Measurements from ENCODE around the gene ADAM12.

ADAM12 gene

DNA sequence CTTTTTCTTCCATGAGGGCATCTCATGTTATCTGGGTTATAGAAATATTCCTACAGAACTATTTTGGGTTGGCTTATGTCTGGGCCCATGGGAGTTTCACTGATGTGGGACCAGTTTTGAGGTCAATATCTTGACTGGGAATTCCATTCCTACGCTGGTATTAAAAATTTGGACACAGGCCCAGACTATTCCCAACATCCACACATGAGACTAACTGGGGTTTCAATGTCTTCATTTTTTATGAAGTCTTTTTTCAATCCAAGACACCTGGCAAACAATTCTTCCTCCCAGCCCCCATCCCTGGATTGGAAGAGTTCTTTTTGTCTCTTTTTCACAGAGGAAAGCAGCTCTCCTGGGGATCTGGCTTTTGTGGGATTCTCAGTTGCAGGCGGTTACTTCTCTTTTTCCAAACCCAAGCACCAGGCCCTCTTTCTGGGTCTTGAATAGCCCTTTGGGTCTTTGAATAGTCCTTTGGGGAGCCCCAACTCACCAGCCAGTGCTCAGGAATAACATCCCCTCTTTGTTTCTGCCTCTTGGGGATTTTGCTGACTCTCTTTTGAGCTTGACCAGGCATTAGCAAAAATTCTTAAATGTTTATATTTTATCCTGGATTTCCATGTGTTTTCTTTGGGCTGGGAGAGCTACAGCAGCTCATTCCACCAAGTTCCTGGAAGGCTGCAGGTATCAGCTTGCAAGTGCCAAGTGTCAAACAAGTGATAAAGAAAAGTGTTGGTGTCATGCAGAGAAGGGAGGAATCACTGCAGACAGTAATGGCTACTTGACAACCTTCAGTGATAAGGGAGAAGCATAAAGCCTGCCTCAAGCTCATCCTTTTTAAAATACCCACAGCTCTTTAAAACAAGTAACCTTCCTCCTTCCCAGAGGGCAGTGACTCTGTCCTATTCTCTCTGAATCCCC, 234.3 kb downstream of the ADAM12 start (continued):
- TF ChIP-seq GLIS3 (CRISPR knock-in tag; IDR thresholded peaks at IDR 0.05): no peak
- no peak for TF ChIP-seq ZNF8 (CRISPR knock-in tag; IDR thresholded peaks at IDR 0.05)
- TF ChIP-seq, protein P1, sequence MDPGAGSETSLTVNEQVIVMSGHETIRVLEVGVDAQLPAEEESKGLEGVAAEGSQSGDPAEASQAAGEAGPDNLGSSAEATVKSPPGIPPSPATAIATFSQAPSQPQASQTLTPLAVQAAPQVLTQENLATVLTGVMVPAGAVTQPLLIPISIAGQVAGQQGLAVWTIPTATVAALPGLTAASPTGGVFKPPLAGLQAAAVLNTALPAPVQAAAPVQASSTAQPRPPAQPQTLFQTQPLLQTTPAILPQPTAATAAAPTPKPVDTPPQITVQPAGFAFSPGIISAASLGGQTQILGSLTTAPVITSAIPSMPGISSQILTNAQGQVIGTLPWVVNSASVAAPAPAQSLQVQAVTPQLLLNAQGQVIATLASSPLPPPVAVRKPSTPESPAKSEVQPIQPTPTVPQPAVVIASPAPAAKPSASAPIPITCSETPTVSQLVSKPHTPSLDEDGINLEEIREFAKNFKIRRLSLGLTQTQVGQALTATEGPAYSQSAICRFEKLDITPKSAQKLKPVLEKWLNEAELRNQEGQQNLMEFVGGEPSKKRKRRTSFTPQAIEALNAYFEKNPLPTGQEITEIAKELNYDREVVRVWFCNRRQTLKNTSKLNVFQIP (CRISPR knock-in tag; IDR thresholded peaks at IDR 0.05; ENCODE audit: borderline replicate concordance, low read depth): no peak
- TF ChIP-seq ZFP3 (CRISPR knock-in tag; IDR thresholded peaks at IDR 0.05): no peak
- TF ChIP-seq ZNF70 (CRISPR knock-in tag; IDR thresholded peaks at IDR 0.05): no peak
- TF ChIP-seq TOX (CRISPR knock-in tag; IDR thresholded peaks at IDR 0.05; ENCODE audit: borderline replicate concordance): no peak
- no peak for TF ChIP-seq OSR1 (CRISPR knock-in tag; IDR thresholded peaks at IDR 0.05)
- TF ChIP-seq TCF4 (CRISPR knock-in tag; IDR thresholded peaks at IDR 0.05; ENCODE audit: borderline replicate concordance): no peak
- TF ChIP-seq, protein P2, sequence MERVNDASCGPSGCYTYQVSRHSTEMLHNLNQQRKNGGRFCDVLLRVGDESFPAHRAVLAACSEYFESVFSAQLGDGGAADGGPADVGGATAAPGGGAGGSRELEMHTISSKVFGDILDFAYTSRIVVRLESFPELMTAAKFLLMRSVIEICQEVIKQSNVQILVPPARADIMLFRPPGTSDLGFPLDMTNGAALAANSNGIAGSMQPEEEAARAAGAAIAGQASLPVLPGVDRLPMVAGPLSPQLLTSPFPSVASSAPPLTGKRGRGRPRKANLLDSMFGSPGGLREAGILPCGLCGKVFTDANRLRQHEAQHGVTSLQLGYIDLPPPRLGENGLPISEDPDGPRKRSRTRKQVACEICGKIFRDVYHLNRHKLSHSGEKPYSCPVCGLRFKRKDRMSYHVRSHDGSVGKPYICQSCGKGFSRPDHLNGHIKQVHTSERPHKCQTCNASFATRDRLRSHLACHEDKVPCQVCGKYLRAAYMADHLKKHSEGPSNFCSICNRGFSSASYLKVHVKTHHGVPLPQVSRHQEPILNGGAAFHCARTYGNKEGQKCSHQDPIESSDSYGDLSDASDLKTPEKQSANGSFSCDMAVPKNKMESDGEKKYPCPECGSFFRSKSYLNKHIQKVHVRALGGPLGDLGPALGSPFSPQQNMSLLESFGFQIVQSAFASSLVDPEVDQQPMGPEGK (CRISPR knock-in tag; IDR thresholded peaks at IDR 0.05; ENCODE audit: borderline replicate concordance): no peak
- no peak for TF ChIP-seq RARB (CRISPR knock-in tag; IDR thresholded peaks at IDR 0.05)

DNA sequence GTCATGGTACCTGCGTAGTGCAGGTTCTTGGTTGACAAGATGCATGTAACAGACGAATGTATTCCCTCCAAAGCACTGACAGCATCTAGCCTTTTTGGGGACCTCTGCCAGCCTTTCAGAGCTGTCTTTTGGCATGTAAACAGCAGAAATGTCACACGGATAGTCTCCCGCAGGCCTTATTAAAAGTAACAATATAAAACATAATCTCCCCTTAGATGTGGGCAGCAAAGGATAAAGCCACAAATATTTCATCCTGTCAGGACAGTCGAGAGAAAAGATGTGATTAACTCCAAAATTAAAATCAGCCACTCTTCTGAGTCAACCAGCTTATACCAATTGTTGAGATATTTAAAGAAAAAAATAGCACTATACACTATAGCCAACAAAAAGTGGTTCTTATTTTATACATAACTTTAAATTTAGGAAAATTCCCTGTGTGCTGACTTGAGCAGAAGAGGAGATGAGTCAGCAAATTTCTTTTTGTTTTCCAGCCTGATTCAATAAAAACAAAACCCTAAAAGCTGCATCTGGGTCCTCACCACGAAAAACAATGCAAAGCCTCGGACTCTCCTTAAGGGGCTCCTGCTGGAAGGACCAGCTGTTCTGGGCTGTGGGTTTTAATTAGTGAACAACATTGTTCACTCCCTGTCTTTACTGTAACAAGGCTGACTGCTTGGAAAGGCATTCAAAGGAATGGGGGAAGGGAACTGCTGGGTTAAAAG, 240.2 kb downstream of the ADAM12 start:
- TF ChIP-seq CSDC2 (CRISPR knock-in tag; IDR thresholded peaks at IDR 0.05): 0 out of 2 replicates have a peak, but pooled peaks have one; percentile 40
- TF ChIP-seq, protein P2 (CRISPR knock-in tag; IDR thresholded peaks at IDR 0.05; ENCODE audit: borderline replicate concordance): no peak
- ATAC-seq: peak; percentile 79

DNA sequence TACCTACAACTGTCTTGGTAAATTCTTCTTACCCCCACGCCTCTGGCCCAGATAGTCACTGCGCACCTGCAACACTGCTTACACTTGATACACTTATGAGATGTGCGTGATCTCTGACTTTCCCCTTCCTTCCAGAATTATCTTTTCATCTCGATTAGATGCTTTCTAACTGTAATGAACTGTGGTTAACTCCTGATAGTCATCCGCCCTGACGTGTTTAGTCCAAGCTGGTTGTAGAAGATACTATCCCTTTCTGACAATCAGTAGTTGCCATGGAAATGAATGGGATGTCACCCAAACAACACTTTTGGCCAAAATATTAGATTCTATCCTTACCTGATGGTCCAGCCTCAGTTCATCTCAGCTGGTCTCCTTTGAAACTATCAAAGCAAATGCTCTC, 241.5 kb downstream of the ADAM12 start:
- TF ChIP-seq OSR1 (CRISPR knock-in tag; IDR thresholded peaks at IDR 0.05): no peak
- TF ChIP-seq, protein P1 (CRISPR knock-in tag; IDR thresholded peaks at IDR 0.05; ENCODE audit: borderline replicate concordance, low read depth): no peak
- TF ChIP-seq ARNTL (CRISPR knock-in tag; IDR thresholded peaks at IDR 0.05; ENCODE audit: borderline replicate concordance, low read depth): no peak
- no peak for TF ChIP-seq ZC3H10 (CRISPR knock-in tag; IDR thresholded peaks at IDR 0.05)
- no peak for TF ChIP-seq ESRRG (CRISPR knock-in tag; IDR thresholded peaks at IDR 0.05)
- TF ChIP-seq, protein P3, sequence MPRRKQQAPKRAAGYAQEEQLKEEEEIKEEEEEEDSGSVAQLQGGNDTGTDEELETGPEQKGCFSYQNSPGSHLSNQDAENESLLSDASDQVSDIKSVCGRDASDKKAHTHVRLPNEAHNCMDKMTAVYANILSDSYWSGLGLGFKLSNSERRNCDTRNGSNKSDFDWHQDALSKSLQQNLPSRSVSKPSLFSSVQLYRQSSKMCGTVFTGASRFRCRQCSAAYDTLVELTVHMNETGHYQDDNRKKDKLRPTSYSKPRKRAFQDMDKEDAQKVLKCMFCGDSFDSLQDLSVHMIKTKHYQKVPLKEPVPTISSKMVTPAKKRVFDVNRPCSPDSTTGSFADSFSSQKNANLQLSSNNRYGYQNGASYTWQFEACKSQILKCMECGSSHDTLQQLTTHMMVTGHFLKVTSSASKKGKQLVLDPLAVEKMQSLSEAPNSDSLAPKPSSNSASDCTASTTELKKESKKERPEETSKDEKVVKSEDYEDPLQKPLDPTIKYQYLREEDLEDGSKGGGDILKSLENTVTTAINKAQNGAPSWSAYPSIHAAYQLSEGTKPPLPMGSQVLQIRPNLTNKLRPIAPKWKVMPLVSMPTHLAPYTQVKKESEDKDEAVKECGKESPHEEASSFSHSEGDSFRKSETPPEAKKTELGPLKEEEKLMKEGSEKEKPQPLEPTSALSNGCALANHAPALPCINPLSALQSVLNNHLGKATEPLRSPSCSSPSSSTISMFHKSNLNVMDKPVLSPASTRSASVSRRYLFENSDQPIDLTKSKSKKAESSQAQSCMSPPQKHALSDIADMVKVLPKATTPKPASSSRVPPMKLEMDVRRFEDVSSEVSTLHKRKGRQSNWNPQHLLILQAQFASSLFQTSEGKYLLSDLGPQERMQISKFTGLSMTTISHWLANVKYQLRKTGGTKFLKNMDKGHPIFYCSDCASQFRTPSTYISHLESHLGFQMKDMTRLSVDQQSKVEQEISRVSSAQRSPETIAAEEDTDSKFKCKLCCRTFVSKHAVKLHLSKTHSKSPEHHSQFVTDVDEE (CRISPR knock-in tag; IDR thresholded peaks at IDR 0.05): no peak
- no peak for TF ChIP-seq ZNF8 (CRISPR knock-in tag; IDR thresholded peaks at IDR 0.05)
- TF ChIP-seq CSDC2 (CRISPR knock-in tag; IDR thresholded peaks at IDR 0.05): no peak
- no peak for TF ChIP-seq RARB (CRISPR knock-in tag; IDR thresholded peaks at IDR 0.05)
- no peak for TF ChIP-seq ZNF565 (CRISPR knock-in tag; conservative IDR thresholded peaks at IDR 0.05; ENCODE audit: low read depth)
- TF ChIP-seq ZFP3 (CRISPR knock-in tag; IDR thresholded peaks at IDR 0.05): no peak
- no peak for TF ChIP-seq TOX (CRISPR knock-in tag; IDR thresholded peaks at IDR 0.05; ENCODE audit: borderline replicate concordance)
- no peak for TF ChIP-seq SNAI2 (CRISPR knock-in tag; IDR thresholded peaks at IDR 0.05)
- TF ChIP-seq, protein P4, sequence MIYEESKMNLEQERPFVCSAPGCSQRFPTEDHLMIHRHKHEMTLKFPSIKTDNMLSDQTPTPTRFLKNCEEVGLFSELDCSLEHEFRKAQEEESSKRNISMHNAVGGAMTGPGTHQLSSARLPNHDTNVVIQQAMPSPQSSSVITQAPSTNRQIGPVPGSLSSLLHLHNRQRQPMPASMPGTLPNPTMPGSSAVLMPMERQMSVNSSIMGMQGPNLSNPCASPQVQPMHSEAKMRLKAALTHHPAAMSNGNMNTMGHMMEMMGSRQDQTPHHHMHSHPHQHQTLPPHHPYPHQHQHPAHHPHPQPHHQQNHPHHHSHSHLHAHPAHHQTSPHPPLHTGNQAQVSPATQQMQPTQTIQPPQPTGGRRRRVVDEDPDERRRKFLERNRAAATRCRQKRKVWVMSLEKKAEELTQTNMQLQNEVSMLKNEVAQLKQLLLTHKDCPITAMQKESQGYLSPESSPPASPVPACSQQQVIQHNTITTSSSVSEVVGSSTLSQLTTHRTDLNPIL (CRISPR knock-in tag; IDR thresholded peaks at IDR 0.05; ENCODE audit: low read depth): no peak
- no peak for TF ChIP-seq ZNF70 (CRISPR knock-in tag; IDR thresholded peaks at IDR 0.05)
- TF ChIP-seq, protein P2 (CRISPR knock-in tag; IDR thresholded peaks at IDR 0.05; ENCODE audit: borderline replicate concordance): no peak
- no peak for ATAC-seq
